K562 (cell line): ENCODE data around the gene TMEM156.

Experiments used
- CBX1 ChIP-seq: sonication (generic); IDR thresholded peaks from 2 replicates; pipeline ENCODE4 v1.6.1; 2016; ENCODE audit warnings: antibody characterized with exemption, low read depth, mild to moderate bottlenecking
- CHD1 ChIP-seq: fragments of 200-600 bp; sonication (generic); IDR thresholded peaks from one replicate; pipeline ENCODE4 v1.6.1; 2012; ENCODE audit warnings: mild to moderate bottlenecking, moderate library complexity, low read length, inconsistent platforms
- PHF21A ChIP-seq: fragments of 450-650 bp; IDR thresholded peaks from 2 replicates; pipeline ENCODE4 v1.6.1; 2017; ENCODE audit warnings: low read depth, borderline replicate concordance
- POLR2A ChIP-seq: fragments of 450-650 bp; conservative IDR thresholded peaks from 2 replicates; pipeline ENCODE4 v1.6.1; 2016
- ZNF444 ChIP-seq: fragments of 250-450 bp; sonication (Bioruptor Pico); IDR thresholded peaks from 2 replicates; pipeline ENCODE4 v1.4.0; 2020; ENCODE audit warnings: mild to moderate bottlenecking, moderate library complexity

DNA sequence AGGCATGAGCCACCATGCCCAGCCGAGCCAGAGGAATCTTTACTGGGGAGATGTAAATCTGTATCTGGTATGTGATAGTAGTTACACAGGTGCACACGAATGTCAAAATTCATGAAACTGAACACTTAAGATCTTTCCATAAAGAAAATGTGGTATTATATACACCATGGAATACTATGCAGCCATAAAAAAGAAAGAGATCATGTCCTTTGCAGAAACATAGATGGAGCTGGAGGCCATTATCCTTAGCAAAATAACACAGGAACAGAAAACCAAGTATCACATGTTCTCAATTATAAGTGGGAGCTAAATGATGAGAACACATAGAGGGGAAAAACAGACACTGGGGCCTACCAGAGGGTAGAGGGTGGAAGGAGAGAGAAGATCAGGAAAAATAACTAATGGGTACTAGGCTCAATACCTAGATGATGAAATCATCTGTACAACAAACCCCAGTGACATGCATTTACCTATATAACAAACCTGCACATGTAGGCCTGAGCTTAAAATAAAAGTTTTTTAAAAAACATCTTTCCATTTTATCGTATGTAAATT lies 7.8 kb downstream of the TMEM156 start:
- TF ChIP-seq CHD1 (no peak), ZNF444 (no peak), POLR2A (no peak), PHF21A (no peak), CBX1 (no peak)
